GM12872 (cell line): Measurements from ENCODE around the gene PEF1.

ENCODE experiments used
- CTCF ChIP-seq: IDR thresholded peaks from 3 replicates; pipeline ENCODE4 v1.5.1; 2011; ENCODE audit warnings: low read depth, mild to moderate bottlenecking, low read length, moderate library complexity; ENCODE audit not compliant: insufficient read depth

PEF1 gene

GRCh38 chr1:31659889-31660288, 15.2 kb upstream of the PEF1 start:
- no peak for TF ChIP-seq CTCF

DNA sequence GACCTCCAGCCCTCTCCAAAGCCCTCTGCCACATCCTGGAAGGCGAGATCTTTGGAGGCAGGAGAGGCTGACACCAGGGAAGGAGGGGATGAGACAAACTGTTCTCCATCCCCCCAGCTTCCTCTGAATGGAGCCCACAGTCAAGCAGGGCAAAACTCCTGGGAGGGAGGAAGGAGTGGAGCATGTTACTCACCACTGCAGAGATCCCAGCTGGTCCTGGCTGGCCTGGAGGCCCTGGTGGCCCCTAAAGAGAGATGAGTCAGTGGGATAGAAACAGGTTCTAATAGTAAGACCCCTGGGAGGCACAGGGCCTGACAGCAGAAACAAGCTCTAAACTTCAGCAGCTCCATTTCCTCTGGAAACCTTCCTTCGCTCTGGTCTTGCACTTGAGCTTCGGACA, 14.0 kb upstream of the PEF1 start:
- TF ChIP-seq CTCF = no peak

- no peak for TF ChIP-seq CTCF
These were observed 13.4 kb upstream of the PEF1 start for GRCh38 chr1:31657972-31658510.

- no peak for TF ChIP-seq CTCF
These were observed 12.5 kb upstream of the PEF1 start for GRCh38 chr1:31657020-31657804.

- TF ChIP-seq CTCF = no peak
These were observed 11.1 kb upstream of the PEF1 start for GRCh38 chr1:31655756-31656155.

DNA sequence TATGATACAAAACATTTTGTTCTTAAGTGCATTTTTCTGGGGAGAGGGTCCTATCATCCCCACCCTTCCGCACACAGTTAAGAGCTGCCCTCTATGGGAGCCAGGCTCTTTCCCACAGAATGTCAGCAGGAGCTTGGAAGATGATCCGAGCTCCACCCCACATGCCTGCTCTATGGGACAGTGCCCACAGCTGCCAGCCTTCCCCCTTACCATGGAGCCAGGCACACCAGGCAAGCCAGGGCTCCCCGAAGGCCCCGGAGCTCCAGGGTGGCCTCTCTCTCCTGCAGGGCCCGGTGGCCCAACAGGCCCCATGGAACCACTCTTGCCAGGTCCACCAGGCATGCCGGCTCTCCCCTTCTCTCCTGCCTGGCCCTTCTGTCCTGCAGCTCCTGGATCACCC, 10.4 kb upstream of the PEF1 start:
- TF ChIP-seq CTCF = no peak

DNA sequence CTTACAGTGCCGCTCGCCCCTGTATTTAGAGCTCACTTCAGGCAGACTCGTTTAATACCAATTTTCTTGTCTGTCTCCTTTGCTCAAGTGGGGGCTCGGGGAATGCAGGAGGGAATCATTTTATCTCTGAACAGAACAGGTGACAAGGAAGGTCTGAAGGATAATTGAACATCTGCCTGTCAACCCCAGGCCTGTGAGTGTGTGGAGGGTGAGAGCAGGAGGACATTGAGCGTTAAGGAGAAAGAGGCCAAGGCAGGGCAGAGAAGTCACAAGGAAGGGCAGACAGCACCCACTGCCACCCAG, 9.7 kb upstream of the PEF1 start:
- TF ChIP-seq CTCF = no peak
